HTERT RPE-1 (cell line): ENCODE measurements around the gene HCFC1.

Experiments
- in situ Hi-C: fragments of 300-500 bp; cut with MboI; formaldehyde crosslinking; loops from 4 replicates; pipeline ENCODE4 v1.14.3; 2020; ENCODE audit warnings: low sequenced_read_pairs

Gene HCFC1

DNA sequence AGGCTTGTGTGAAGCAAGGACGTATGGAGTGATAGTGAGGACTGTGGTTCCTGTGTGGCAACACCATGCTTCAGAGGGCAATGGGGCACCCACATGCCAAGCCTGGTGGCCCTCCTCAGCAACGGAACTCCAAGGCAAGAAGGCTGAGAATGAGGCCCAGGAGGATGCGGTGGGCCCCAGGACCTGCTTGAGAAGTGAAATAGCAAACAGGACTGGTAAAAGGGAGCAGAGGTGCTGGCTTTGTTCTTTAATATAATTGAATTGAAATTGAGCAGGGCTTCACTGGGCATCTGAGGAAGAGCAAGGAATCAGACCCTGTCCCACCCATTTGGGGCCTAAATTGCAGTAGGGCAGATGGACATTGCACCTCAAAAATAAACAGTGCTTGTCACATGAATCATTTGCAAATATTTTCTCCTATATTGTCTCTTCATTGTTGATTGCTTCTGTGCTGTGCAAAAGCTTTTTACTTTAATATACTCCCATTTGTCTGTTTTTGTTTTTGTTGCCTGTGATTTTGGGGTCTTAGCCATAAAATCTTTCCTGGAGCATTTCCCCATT, 3.2 kb upstream of the HCFC1 start:
- in situ Hi-C loops: no loop called here

DNA sequence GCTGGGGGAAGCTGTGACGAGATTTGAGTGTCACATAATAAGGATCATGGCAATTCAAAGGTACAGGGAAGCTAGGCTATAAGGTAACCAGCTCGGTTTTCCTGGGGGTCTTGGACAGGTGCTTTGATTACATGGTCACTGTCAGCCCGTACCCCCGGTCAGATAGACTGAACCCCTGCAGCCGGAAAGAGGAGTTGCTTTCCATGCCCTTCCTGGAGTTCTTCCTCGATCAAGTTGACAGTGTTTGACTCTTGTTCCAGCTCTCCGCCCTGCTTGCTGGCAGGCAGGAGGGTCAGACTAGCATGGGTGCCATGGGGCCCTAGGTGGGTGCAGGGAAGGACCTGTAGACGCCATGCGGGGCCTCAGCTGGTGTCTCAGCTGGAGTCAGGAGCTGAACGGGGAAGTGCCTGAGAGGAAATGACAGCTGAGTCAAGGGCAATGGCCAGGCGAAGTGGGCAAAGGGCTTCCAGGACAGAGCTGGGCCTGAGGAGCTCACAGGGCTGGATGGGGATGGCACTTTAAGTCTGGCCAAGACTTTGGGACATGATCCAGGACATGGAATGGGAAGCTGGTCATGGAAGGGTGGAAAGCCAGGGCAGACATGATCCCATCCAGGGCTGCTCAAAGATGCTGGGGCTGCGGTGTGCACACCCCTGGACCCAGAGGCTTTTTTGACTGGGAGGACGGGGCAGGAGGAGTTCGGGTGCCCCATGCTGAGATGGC, 2.5 kb upstream of the HCFC1 start:
- in situ Hi-C loops: no loop called here

GRCh38 chrX:153973127-153974002, 1.7 kb upstream of the HCFC1 start:
- in situ Hi-C loops: no loop called here

- in situ Hi-C loops: no loop called here
Observed at GRCh38 chrX:153972368-153973126, 929 bp upstream of the HCFC1 start, which contains the start of gene TMEM187. Gene TMEM187, plus strand, starts transcription at chrX:153972754. Its CDS starts 9,309 bp downstream, at chrX:153982063.

DNA sequence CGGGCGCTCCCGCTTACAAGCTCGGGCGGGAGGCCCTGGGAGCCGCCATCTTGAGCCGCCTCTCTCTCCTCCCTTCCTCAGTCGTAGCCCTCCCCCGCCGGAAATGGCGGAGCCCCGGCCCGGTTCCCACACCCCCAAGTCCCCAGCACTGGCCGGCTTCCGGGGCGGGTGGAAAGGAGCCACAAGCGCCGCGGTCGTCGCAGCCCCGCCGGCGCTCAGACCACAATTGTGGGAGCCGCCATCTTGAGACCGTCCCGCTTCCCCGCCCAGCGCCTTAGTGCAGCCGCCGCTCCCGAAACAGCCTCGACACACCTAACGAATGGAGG, 531 bp downstream of the HCFC1 start:
- in situ Hi-C loops: no loop called here

GRCh38 chrX:153970357-153971123, 1.1 kb downstream of the HCFC1 start:
- in situ Hi-C loops: no loop called here

GRCh38 chrX:153969904-153970356, 1.7 kb downstream of the HCFC1 start:
- in situ Hi-C loops: no loop called here

- in situ Hi-C loops: no loop called here
Observed at GRCh38 chrX:153969125-153969903, 2.3 kb downstream of the HCFC1 start.

- in situ Hi-C loops: no loop called here
Observed at GRCh38 chrX:153968754-153969124, 2.9 kb downstream of the HCFC1 start.

- in situ Hi-C loops: no loop called here
Observed at GRCh38 chrX:153968255-153968654, 3.4 kb downstream of the HCFC1 start.

DNA sequence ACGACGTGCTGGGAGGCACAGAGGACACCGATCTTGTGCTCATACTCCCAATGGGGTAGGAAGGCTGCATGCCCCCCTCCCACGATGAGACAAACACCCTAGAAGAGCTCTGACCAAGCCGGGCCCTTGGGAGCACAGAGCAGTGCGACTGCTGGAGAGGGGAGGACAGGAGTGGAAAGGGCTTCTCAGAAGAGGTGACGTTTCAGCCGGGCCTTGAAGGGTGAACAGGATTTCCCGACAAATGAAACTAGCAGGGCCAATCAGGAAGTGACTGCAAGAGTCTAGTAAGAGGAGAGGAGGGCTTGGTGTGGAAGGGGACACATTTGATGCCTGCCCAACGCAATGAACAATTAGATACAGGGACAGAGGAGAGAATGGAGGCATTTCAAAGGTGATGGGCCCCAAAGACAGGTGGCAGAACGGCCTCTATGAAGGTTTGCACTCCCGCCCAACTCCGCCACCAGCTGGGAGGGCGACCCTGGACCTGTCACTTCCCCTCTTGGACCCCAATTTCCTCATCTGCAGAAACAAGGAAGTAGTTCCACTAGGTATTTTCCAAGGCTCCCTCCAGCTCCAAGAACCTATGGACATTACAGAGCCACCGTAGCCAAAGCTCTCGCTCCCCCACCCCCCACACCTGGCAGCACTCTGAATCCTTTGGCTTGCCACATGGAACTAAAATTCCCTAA, 3.9 kb downstream of the HCFC1 start:
- in situ Hi-C loops: no loop called here

GRCh38 chrX:153966841-153967535, 4.6 kb downstream of the HCFC1 start:
- in situ Hi-C loops: no loop called here

DNA sequence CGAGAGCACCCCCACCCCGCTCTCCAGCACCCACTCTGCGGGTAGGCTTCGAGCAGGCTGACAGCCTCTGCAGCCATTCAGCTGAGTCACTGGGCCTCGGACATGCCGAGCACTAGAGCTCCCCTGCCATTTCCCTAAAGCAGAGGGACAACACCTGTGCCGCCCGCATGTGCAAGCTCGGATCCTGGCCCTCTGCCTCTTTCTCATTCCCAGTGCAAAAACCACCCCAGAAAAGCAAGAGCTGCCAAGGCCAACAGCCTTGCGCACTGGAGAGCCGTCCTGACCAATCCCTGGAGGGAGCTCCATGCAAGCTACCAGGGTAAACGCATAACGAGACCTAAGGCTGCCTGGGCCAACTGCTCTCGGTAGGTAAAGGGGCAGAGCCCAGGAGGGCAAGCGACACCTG, 5.3 kb downstream of the HCFC1 start:
- in situ Hi-C loops: no loop called here

- in situ Hi-C loops: no loop called here
Observed at GRCh38 chrX:153965406-153965805, 6.2 kb downstream of the HCFC1 start.

- in situ Hi-C loops: no loop called here
Observed at GRCh38 chrX:153964105-153964504, 7.5 kb downstream of the HCFC1 start.

DNA sequence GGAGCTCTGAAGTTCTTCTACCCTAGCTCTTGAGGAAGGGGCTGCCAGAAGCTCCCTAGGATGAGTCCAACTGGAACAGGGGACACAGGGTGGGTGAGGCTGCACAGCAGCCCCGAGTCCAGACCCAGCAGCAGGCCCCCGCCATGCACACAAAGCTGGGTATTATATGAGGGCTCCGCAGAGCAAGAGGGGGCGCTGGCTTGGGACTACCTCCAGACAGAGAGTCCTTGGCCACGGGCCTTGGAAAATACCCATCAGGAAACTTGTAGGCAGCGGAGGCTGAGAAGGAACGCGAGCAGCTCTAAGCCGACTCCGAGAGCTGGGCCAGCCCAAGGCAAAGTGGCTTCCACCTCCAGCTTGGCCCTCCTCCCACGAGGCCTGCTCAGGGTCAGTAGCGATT, 8.1 kb downstream of the HCFC1 start:
- in situ Hi-C loops: no loop called here

GRCh38 chrX:153961292-153961691, 10.3 kb downstream of the HCFC1 start:
- in situ Hi-C loops: no loop called here

GRCh38 chrX:153960786-153961185, 10.8 kb downstream of the HCFC1 start:
- in situ Hi-C loops: no loop called here
